Measurements from ENCODE around the gene GRAMD4. TPM values are rescaled to one million over a fixed set of nuclear protein-coding genes. Genes with fewer than 3 reads are reported as not detected.

The GRAMD4 gene
- total RNA-seq, 1 experiment from 2014 or later: 19.8 TPM

DNA sequence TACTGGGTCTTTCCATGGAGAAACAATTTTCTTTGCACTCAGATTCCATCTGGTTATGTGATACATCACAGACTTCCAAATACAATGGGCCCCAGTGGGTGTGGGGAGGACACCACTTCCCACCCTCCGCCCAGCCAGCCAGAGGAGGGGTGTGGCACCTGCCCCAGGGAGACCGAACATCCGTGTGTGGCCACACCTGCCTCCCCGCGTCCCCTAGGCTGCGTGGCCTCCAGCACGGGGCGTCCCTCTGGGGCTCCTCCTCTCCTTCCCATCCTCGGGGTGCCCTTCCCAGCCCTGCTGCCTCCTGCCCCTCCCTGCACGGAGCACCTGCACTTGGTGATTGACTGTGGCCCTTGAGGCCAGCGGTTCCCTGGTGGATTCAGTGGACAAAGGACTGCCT lies 68.8 kb downstream of the GRAMD4 start:
- Histone ChIP-seq H4K8ac (replicated peaks; ENCODE audit: insufficient read length, low read depth, low read length) (no peak overlapping the region), H3K27me3 (ENCODE audit: insufficient read depth, low read length) (no peaks in the 10 kb centered on the region), H2BK20ac (ENCODE audit: low read depth, low read length, poor library complexity, severe bottlenecking) (no peak overlapping the region), H3K27ac (ENCODE audit: insufficient read length, low read depth, low read length) (no peak overlapping the region), H3K9ac (ENCODE audit: extremely low read depth, insufficient read length, low read length) (no peak overlapping the region), H2BK15ac (ENCODE audit: low read depth, low read length) (no peak overlapping the region), H2BK120ac (ENCODE audit: low read depth, low read length, poor library complexity, severe bottlenecking) (no peak overlapping the region), H3K79me2 (ENCODE audit: insufficient read depth, low read length) (no peaks in the 10 kb centered on the region), H3K9me3 (ENCODE audit: control insufficient read depth, low read depth, low read length) (no peaks in the 10 kb centered on the region), H4K5ac (ENCODE audit: insufficient read length, low read depth, low read length) (no peak overlapping the region), H3T11ph (ENCODE audit: low read length) (no peak overlapping the region), H2AFZ (ENCODE audit: low read length) (no peak overlapping the region), H4K91ac (ENCODE audit: insufficient read length, low read depth, low read length) (no peak overlapping the region), H3K79me1 (ENCODE audit: insufficient read depth, low read depth, low read length, poor library complexity, severe bottlenecking) (no peaks in the 10 kb centered on the region), H2AK5ac (ENCODE audit: insufficient read length, low read length) (no peak overlapping the region), H4K20me1 (ENCODE audit: control insufficient read depth, insufficient read depth, insufficient read length) (no peaks in the 10 kb centered on the region), H3K18ac (ENCODE audit: insufficient read length, low read depth, low read length) (no peak overlapping the region), H2BK5ac (ENCODE audit: insufficient read length, low read length) (no peak overlapping the region), H3K56ac (ENCODE audit: insufficient read length, low read depth, low read length) (no peak overlapping the region), H3K4me2 (ENCODE audit: insufficient read depth, insufficient read length, low read length) (no peak overlapping the region), H3K23me2 (ENCODE audit: insufficient read length, low read depth, low read length, poor library complexity, severe bottlenecking) (no peaks in the 10 kb centered on the region), H2BK12ac (ENCODE audit: insufficient read length, low read depth, low read length) (no peak overlapping the region), H3K4ac (ENCODE audit: low read depth, low read length) (no peak overlapping the region), H3K4me1 (ENCODE audit: insufficient read depth, low read length) (no peaks in the 10 kb centered on the region), H3K23ac (ENCODE audit: insufficient read length, low read depth, low read length) (no peak overlapping the region), H3K14ac (ENCODE audit: insufficient read depth, low read length) (no peak overlapping the region)
- TF ChIP-seq, protein P1, sequence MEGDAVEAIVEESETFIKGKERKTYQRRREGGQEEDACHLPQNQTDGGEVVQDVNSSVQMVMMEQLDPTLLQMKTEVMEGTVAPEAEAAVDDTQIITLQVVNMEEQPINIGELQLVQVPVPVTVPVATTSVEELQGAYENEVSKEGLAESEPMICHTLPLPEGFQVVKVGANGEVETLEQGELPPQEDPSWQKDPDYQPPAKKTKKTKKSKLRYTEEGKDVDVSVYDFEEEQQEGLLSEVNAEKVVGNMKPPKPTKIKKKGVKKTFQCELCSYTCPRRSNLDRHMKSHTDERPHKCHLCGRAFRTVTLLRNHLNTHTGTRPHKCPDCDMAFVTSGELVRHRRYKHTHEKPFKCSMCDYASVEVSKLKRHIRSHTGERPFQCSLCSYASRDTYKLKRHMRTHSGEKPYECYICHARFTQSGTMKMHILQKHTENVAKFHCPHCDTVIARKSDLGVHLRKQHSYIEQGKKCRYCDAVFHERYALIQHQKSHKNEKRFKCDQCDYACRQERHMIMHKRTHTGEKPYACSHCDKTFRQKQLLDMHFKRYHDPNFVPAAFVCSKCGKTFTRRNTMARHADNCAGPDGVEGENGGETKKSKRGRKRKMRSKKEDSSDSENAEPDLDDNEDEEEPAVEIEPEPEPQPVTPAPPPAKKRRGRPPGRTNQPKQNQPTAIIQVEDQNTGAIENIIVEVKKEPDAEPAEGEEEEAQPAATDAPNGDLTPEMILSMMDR (conservative IDR thresholded peaks at IDR 0.05): no peak
- H3K9me3 Mint-ChIP-seq: no peaks in the 10 kb centered on the region
- no CpG with 5 or more reads among the region's 11 CpGs for WGBS (ENCODE audit: extremely low coverage, insufficient read length, low lambda C conversion rate)
- no peaks in the 10 kb centered on the region for H3K27me3 Mint-ChIP-seq (ENCODE audit: low read depth)
- H3K4me3 Mint-ChIP-seq: no peak overlapping the region
- no peak for DNase-seq
- peaks cover 9 to 55% (median 48%) of the 10 kb centered on the region in 3 experiments; a peak in 6 of 7 replicates for H3K36me3 Mint-ChIP-seq (ENCODE audit: insufficient read depth in 1 of 3, low read depth in 3 of 3)
- peak overlapping the region in 1 of 3 experiments; percentile 19; a peak in 1 of 7 replicates for H3K27ac Mint-ChIP-seq
- peaks cover 0 to 7% of the 10 kb centered on the region in 2 experiments; a peak in 2 of 4 replicates for H3K4me1 Mint-ChIP-seq

Measured in H9 (cell line).